Measurements from ENCODE around the gene DNAJC22. TPM values are rescaled to one million over a fixed set of nuclear protein-coding genes. Genes with fewer than 3 reads are reported as not detected.
"Not testable (repeated sequence)": the region's sequence is repeated elsewhere in the genome, so short reads cannot be mapped to it uniquely, and the experiment has no call there.

The DNAJC22 gene
- 0.04 TPM for total RNA-seq
- polyA plus RNA-seq (ENCODE audit: insufficient read depth in 1 of 8, insufficient read length in 8 of 8, low replicate concordance in 1 of 8): 1 to 10 TPM in 1 of 8 donors, under 1 TPM in 7; 0.02 to 2.5 (median 0.15) TPM
- long read RNA-seq, donor 1: 0 reads
- long read RNA-seq, donor 2: 0 reads
- long read RNA-seq, donor 3: 0 reads
- long read RNA-seq, donor 4: 0 reads
- long read RNA-seq, donor 5: 0 reads
- long read RNA-seq, donor 6: 0 reads
- long read RNA-seq, donor 7: 0 reads
- long read RNA-seq, donor 8: 0 reads
- long read RNA-seq, donor 9: 0 reads
- long read RNA-seq, donor 10: 0 reads
- long read RNA-seq, donor 11: 0 reads

GRCh38 chr12:49346659-49347310 is at the start of gene DNAJC22:
Gene DNAJC22 (plus strand): TSS chr12:49346888. CDS start chr12:49348873, 1,985 bp downstream.
- no peak within 1 kb of the TSS for H3K27ac ChIP-seq (ENCODE audit: low read length)
- H3K9me3 ChIP-seq (replicated peaks; ENCODE audit: control insufficient read depth, low read depth, low read length): no peaks in the 10 kb centered on the region
- H3K36me3 ChIP-seq (ENCODE audit: control insufficient read depth, insufficient read depth, low read length): no peaks in the 10 kb centered on the region
- peaks cover 87% of the 10 kb centered on the region for H3K27me3 ChIP-seq (ENCODE audit: control insufficient read depth, insufficient read depth, low read length)
- WGBS (ENCODE audit: insufficient coverage): 1% methylated on average over 43 of the region's 47 CpGs
- peak within 1 kb of the TSS; percentile 27 for H3K4me3 ChIP-seq (ENCODE audit: low read length)
- no peak for DNase-seq
- H3K4me1 ChIP-seq (ENCODE audit: control insufficient read depth, insufficient read depth, low read length): peaks cover 50% of the 10 kb centered on the region

- no peaks in the 10 kb centered on the region for H3K9me3 ChIP-seq (replicated peaks; ENCODE audit: control insufficient read depth, low read depth, low read length)
- no peak overlapping the region for H3K4me3 ChIP-seq (ENCODE audit: low read length)
- H3K27me3 ChIP-seq (ENCODE audit: control insufficient read depth, insufficient read depth, low read length): peaks cover 68% of the 10 kb centered on the region
- no peaks in the 10 kb centered on the region for H3K36me3 ChIP-seq (ENCODE audit: control insufficient read depth, insufficient read depth, low read length)
- peaks cover 43% of the 10 kb centered on the region for H3K4me1 ChIP-seq (ENCODE audit: control insufficient read depth, insufficient read depth, low read length)
- 27% methylated on average over 6 of the region's 8 CpGs for WGBS (ENCODE audit: insufficient coverage)
- no peak overlapping the region for H3K27ac ChIP-seq (ENCODE audit: low read length)
- no peak for DNase-seq
These were observed 49.0 kb upstream of the DNAJC22 start for GRCh38 chr12:49297695-49298060.

- Histone ChIP-seq H3K27ac (ENCODE audit: low read length) (no peak overlapping the region), H3K27me3 (ENCODE audit: control insufficient read depth, insufficient read depth, low read length) (peaks cover 68% of the 10 kb centered on the region), H3K4me3 (ENCODE audit: low read length) (no peak overlapping the region), H3K36me3 (ENCODE audit: control insufficient read depth, insufficient read depth, low read length) (no peaks in the 10 kb centered on the region), H3K9me3 (replicated peaks; ENCODE audit: control insufficient read depth, low read depth, low read length) (no peaks in the 10 kb centered on the region), H3K4me1 (ENCODE audit: control insufficient read depth, insufficient read depth, low read length) (peaks cover 38% of the 10 kb centered on the region)
- 71% methylated on average over 6 of the region's 6 CpGs for WGBS (ENCODE audit: insufficient coverage)
- no peak for DNase-seq
These were observed 48.5 kb upstream of the DNAJC22 start for GRCh38 chr12:49298160-49298559.

GRCh38 chr12:49301760-49302159 is 44.9 kb upstream of the DNAJC22 start:
- 58% methylated on average over 4 of the region's 4 CpGs for WGBS (ENCODE audit: insufficient coverage)

GRCh38 chr12:49304161-49304560 is 42.5 kb upstream of the DNAJC22 start:
- Histone ChIP-seq H3K4me3 (ENCODE audit: low read length) (no peak overlapping the region), H3K27ac (ENCODE audit: low read length) (no peak overlapping the region), H3K27me3 (ENCODE audit: control insufficient read depth, insufficient read depth, low read length) (peaks cover 18% of the 10 kb centered on the region), H3K4me1 (ENCODE audit: control insufficient read depth, insufficient read depth, low read length) (peaks cover 6% of the 10 kb centered on the region), H3K36me3 (ENCODE audit: control insufficient read depth, insufficient read depth, low read length) (no peaks in the 10 kb centered on the region), H3K9me3 (replicated peaks; ENCODE audit: control insufficient read depth, low read depth, low read length) (no peaks in the 10 kb centered on the region)
- 22% methylated on average over 1 of the region's 2 CpGs for WGBS (ENCODE audit: insufficient coverage)
- peak; percentile 68 for DNase-seq

More at GRCh38 chr12:49301760-49302159, 44.9 kb upstream of the DNAJC22 start:
- no peak for DNase-seq
- Histone ChIP-seq H3K36me3 (ENCODE audit: control insufficient read depth, insufficient read depth, low read length) (no peaks in the 10 kb centered on the region), H3K9me3 (replicated peaks; ENCODE audit: control insufficient read depth, low read depth, low read length) (no peaks in the 10 kb centered on the region), H3K27ac (ENCODE audit: low read length) (no peak overlapping the region), H3K4me3 (ENCODE audit: low read length) (no peak overlapping the region), H3K27me3 (ENCODE audit: control insufficient read depth, insufficient read depth, low read length) (peaks cover 38% of the 10 kb centered on the region), H3K4me1 (ENCODE audit: control insufficient read depth, insufficient read depth, low read length) (peaks cover 16% of the 10 kb centered on the region)

- Histone ChIP-seq H3K4me1 (ENCODE audit: control insufficient read depth, insufficient read depth, low read length) (peaks cover 6% of the 10 kb centered on the region), H3K27me3 (ENCODE audit: control insufficient read depth, insufficient read depth, low read length) (peaks cover 22% of the 10 kb centered on the region), H3K9me3 (replicated peaks; ENCODE audit: control insufficient read depth, low read depth, low read length) (no peaks in the 10 kb centered on the region), H3K36me3 (ENCODE audit: control insufficient read depth, insufficient read depth, low read length) (no peaks in the 10 kb centered on the region), H3K27ac (ENCODE audit: low read length) (no peak overlapping the region), H3K4me3 (ENCODE audit: low read length) (no peak overlapping the region)
- no peak for DNase-seq
- 73% methylated on average over 4 of the region's 6 CpGs for WGBS (ENCODE audit: insufficient coverage)
These were observed 40.8 kb upstream of the DNAJC22 start for GRCh38 chr12:49305762-49306510.

- peaks cover 12% of the 10 kb centered on the region for H3K27me3 ChIP-seq (ENCODE audit: control insufficient read depth, insufficient read depth, low read length)
These were observed 37.3 kb upstream of the DNAJC22 start for GRCh38 chr12:49309386-49309785.

GRCh38 chr12:49310451-49311000 is 36.2 kb upstream of the DNAJC22 start:
- not testable (repeated sequence) for H3K9me3 ChIP-seq (replicated peaks; ENCODE audit: control insufficient read depth, low read depth, low read length); H3K4me3 ChIP-seq (ENCODE audit: low read length); H3K27ac ChIP-seq (ENCODE audit: low read length); H3K36me3 ChIP-seq (ENCODE audit: control insufficient read depth, insufficient read depth, low read length); H3K4me1 ChIP-seq (ENCODE audit: control insufficient read depth, insufficient read depth, low read length); DNase-seq
- H3K27me3 ChIP-seq (ENCODE audit: control insufficient read depth, insufficient read depth, low read length): peaks cover 12% of the 10 kb centered on the region
- WGBS (ENCODE audit: insufficient coverage): no CpG with 5 or more reads among the region's 3 CpGs

More at GRCh38 chr12:49309386-49309785, 37.3 kb upstream of the DNAJC22 start:
- Histone ChIP-seq H3K9me3 (replicated peaks; ENCODE audit: control insufficient read depth, low read depth, low read length) (no peaks in the 10 kb centered on the region), H3K4me3 (ENCODE audit: low read length) (no peak overlapping the region), H3K27ac (ENCODE audit: low read length) (no peak overlapping the region), H3K4me1 (ENCODE audit: control insufficient read depth, insufficient read depth, low read length) (no peaks in the 10 kb centered on the region), H3K36me3 (ENCODE audit: control insufficient read depth, insufficient read depth, low read length) (no peaks in the 10 kb centered on the region)
- no peak for DNase-seq
- WGBS (ENCODE audit: insufficient coverage): 88% methylated on average over 1 of the region's 7 CpGs

- no peaks in the 10 kb centered on the region for H3K4me1 ChIP-seq (ENCODE audit: control insufficient read depth, insufficient read depth, low read length)
- no peaks in the 10 kb centered on the region for H3K36me3 ChIP-seq (ENCODE audit: control insufficient read depth, insufficient read depth, low read length)
- peaks cover 3% of the 10 kb centered on the region for H3K27me3 ChIP-seq (ENCODE audit: control insufficient read depth, insufficient read depth, low read length)
- 75% methylated on average over 1 of the region's 1 CpG for WGBS (ENCODE audit: insufficient coverage)
- no peak overlapping the region for H3K4me3 ChIP-seq (ENCODE audit: low read length)
- DNase-seq: no peak
- H3K9me3 ChIP-seq (replicated peaks; ENCODE audit: control insufficient read depth, low read depth, low read length): no peaks in the 10 kb centered on the region
- H3K27ac ChIP-seq (ENCODE audit: low read length): no peak overlapping the region
These were observed 31.9 kb upstream of the DNAJC22 start for GRCh38 chr12:49314811-49315210.

- WGBS (ENCODE audit: insufficient coverage): 92% methylated on average over 3 of the region's 10 CpGs
- not testable (repeated sequence) for H3K27me3 ChIP-seq (ENCODE audit: control insufficient read depth, insufficient read depth, low read length)
These were observed 29.6 kb upstream of the DNAJC22 start for GRCh38 chr12:49317118-49317517.

More at GRCh38 chr12:49317118-49317517, 29.6 kb upstream of the DNAJC22 start:
- not testable (repeated sequence) for H3K4me3 ChIP-seq (ENCODE audit: low read length); H3K4me1 ChIP-seq (ENCODE audit: control insufficient read depth, insufficient read depth, low read length); H3K27ac ChIP-seq (ENCODE audit: low read length); DNase-seq; H3K36me3 ChIP-seq (ENCODE audit: control insufficient read depth, insufficient read depth, low read length); H3K9me3 ChIP-seq (replicated peaks; ENCODE audit: control insufficient read depth, low read depth, low read length)
